HG03135 (cell line): ENCODE results near the gene LAMA2.
"Not testable (repeated sequence)": the region's sequence is repeated elsewhere in the genome, so short reads cannot be mapped to it uniquely, and the experiment has no call there.

Source experiments
- ATAC-seq: cut with Tn5 transposase; IDR thresholded peaks from one replicate; pipeline ENCODE4 v1.9.1; 2021; ENCODE audit warnings: mild to moderate bottlenecking, moderate library complexity; ENCODE audit not compliant: unreplicated experiment

Gene LAMA2

DNA sequence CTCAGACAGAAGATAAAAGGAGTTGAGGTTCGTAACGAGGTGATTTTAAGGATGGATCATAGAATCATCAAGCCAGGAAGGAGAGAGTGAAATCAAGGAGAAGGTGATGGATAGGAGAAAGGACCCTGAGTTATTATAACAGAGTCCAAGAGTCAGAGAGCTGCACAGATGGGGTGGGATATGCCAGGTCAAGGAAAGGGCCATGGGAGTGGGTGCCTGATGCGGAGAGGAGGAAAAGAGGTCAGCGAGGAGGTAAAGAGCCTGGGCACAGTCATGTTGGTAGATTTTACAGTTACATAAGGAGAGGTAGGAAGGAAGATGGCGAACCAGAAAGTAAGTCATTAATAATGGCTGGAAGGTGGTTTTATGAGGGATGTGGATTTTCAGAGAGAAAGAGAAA lies 114.9 kb downstream of the LAMA2 start:
- no peak for ATAC-seq

GRCh38 chr6:129006724-129007514 lies 124.0 kb downstream of the LAMA2 start:
- ATAC-seq: no peak

GRCh38 chr6:129007701-129008373 lies 124.9 kb downstream of the LAMA2 start:
- ATAC-seq: no peak

DNA sequence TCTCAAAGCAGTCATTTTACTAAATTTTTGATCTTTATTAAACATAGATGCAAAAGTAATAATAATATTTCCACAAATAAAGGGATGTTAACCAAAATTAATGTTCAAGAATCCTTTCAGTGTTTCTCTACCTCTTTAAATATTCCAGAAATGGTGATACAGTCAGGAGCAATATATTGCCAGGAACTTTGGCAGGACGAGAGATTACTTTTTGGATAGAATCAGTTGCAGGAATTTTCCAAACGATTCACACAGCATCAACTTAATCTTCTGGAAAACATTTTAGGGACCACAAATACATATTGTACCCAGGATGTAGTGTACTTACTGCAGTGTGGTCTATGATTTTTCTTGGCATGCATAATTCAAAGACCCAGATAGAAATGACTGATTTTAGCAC lies 125.7 kb downstream of the LAMA2 start:
- ATAC-seq: no peak

GRCh38 chr6:129009851-129010250 lies 126.9 kb downstream of the LAMA2 start:
- ATAC-seq: no peak

- no peak for ATAC-seq
These were observed 131.4 kb downstream of the LAMA2 start for GRCh38 chr6:129014302-129014701.

DNA sequence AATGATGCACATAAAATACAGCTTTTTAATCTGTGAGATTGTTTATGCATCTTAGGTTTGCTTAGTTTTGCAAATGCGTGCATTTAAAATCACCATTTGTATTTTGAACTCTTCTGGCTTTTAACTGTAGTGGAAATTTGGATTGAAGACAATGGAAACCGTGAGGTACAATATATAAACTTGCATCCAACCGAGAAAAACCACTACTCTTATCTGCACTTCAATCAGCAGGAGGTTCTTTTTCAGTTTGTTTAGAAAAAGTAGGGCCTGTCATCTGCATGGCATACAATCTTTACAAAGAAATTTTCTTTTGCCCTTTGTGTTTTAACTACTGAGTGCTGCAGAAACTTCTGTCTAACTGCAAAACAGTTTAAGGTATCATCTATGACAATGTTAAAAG lies 132.8 kb downstream of the LAMA2 start:
- ATAC-seq: no peak

DNA sequence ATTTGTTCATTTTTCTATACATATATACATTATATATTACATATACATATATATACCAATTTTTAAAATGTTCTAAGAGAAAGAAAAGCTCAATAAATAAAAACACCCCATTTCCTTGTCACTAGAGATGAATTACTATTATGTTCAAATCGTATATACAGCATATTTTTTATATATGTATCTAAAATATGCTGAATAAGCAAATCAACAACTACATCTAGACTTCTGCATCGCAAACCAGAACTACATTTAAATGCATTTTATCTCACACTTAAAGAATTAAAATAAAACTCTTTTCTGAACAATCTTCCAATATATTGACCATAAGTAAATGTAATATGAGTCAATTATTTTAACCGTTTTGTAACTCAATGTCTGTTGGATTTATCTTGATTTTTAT lies 133.9 kb downstream of the LAMA2 start:
- no peak for ATAC-seq

DNA sequence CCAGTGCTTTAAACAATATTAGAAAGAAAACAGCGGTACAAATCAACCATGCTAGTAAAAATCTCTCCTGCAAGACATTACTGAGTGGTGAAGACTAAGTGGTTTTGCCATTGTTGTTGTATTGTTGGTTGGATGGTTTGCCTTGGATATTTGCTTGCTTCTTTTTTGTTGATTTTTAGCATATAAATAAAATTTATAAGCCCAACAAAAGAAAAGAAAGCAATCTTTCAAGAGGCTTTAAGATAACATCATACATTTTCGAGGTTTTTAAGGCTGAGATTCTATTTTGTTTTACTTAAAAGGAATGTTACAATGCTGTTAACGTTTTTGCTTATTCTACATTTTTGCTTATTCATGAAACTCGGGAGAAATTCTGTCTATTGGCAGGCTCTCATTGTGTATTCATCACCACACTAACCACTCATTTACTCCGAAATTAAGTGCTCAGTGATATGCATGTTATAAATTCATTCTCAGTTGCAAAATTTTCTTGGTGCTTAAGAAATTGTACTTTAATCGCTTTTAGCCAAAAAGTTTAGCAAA lies 139.1 kb downstream of the LAMA2 start:
- no peak for ATAC-seq

- ATAC-seq: no peak
These were observed 143.7 kb downstream of the LAMA2 start for GRCh38 chr6:129026601-129027000.

DNA sequence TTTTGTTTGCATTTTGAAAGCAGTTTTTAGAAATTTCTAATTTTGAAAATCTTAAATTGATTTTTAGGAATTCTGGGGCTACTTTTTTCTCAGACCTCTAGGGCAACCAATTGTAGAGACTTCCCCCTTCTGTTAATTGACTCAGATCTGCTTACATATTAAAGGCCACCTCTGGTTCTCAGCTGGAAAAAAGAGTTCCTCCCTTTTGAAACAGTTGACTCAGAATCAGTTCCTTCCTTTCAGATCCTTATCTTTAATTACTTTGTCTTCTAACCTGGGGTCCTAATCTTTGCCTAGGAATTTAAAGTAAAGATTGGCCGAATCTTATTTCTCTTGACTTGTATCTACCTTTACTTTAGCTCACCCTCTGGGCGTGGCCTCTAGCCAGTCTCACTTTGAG lies 146.8 kb downstream of the LAMA2 start:
- ATAC-seq: no peak

GRCh38 chr6:129030215-129030614 lies 147.3 kb downstream of the LAMA2 start:
- no peak for ATAC-seq

DNA sequence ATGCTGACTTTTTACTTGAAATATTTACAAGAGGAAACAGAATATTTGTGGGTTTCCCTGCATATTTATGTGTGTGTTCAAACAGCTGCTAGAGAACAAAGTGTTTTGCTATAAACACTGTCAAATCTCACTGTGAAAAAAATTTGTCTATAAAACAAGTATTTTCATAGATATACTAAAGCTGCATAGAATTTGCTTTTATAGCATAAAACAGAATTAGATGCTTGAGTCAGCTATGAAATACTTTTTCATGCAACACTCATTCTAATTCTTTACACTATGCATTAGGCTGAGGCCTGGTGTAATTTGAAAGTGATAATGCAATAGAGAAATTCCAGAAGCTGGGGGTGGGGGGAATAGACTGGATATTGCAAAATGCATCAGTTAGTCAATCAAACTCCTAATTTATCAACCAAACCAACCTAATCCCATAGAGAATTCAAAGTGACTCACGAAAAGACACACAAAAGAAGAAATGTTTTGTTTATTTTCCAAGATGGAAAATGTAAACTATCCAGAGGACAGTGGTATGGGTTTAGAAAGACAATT lies 148.2 kb downstream of the LAMA2 start:
- no peak for ATAC-seq

GRCh38 chr6:129032602-129033001 lies 149.7 kb downstream of the LAMA2 start:
- ATAC-seq: no peak

- no peak for ATAC-seq
These were observed 150.2 kb downstream of the LAMA2 start for GRCh38 chr6:129033180-129033579.

GRCh38 chr6:129033581-129033980 lies 150.6 kb downstream of the LAMA2 start:
- no peak for ATAC-seq

DNA sequence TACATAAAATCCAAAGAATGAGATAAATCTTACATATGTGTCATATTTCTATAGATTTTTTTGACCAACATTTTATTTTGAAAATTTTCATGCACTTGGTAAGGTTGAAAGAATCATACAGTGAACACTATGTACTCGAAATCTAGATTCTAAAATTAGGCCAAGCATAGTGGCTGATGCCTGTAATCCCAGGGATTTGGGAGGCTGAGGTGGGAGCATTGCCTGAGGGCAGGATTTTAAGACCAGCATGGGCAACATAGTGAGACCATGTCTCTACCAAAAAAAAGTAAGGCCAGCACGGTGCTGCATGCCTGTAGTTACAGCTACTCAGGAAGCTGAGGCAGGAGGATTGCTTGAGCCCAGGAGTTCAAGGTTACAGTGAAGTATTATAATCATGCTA lies 158.6 kb downstream of the LAMA2 start:
- ATAC-seq: no peak

GRCh38 chr6:129046526-129046925 lies 163.6 kb downstream of the LAMA2 start:
- no peak for ATAC-seq

DNA sequence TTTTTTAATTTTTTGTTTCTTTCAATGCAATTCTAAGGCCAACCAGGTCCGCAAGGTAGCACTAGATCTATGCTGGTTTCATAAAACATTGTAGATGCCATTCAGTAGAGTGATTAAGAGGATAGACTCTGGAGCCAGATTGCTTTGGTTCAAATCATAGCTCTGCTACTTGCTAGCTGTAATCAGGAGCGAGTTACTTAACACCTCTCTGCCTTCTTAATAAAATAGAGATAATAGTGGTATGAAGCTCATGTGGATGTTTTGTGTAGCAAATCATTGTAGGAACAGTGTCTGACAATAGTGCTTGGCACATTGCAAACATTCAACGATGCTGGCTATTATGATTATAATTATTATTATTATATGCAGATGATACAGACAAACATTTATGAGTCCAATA lies 164.9 kb downstream of the LAMA2 start:
- ATAC-seq: no peak

GRCh38 chr6:129050086-129050485 lies 167.1 kb downstream of the LAMA2 start:
- no peak for ATAC-seq

- ATAC-seq: not testable (repeated sequence)
These were observed 170.2 kb downstream of the LAMA2 start for GRCh38 chr6:129053143-129053542.

DNA sequence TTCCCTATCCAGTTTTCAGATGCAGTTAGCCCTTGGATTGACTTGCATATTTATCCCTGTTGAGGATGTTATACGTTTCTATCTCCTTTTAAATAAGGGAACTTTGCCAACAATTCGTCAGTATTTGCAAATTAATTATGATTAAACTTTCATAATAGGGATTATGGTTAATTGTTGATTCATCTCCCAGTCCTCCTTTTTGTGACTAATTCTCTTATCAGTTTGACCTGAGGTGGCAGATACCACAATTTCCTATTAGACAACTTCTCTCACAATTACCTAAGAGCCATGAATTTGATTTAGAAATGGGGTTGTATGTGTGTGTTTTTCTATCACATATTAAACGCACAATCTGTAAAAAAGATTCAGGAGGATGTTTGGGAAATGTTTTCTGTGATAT lies 172.9 kb downstream of the LAMA2 start:
- ATAC-seq: no peak
